Stimulated activated CD8-positive, alpha-beta memory T cell treated with anti-CD3 and anti-CD28 coated beads, Interleukin-4, amount 100 ng/mL, for 1 hour (primary cell): Measurements from ENCODE around the gene LRRTM3.

Experiments
- DNase-seq, 2 donors: peaks; one replicate each; pipeline ENCODE4 v3.0.0-alpha.2; 2020; ENCODE audit warnings: low read depth in 2 of 2, low spot score in 1 of 2

The LRRTM3 gene

GRCh38 chr10:67015225-67015624 is 89.4 kb downstream of the LRRTM3 start:
- no peak for DNase-seq

DNA sequence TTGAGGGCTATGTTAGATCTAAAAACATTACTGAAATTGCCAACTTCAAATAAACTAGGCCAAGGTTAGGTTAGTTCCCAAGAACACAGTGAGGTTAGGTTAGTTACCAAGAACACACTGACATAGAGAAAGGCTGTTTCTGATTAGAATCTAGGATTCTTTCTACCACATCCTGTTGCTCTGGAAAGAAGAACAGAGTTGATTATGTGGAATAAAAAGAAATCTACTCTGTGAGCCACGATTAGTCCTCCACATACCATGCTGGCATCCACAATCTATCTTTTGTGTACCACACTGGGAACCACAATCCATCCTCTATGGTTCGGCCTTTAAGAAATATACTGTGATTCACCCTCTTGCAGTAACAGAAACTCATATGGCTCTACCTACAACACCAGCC is 91.4 kb downstream of the LRRTM3 start:
- no peak for DNase-seq

DNA sequence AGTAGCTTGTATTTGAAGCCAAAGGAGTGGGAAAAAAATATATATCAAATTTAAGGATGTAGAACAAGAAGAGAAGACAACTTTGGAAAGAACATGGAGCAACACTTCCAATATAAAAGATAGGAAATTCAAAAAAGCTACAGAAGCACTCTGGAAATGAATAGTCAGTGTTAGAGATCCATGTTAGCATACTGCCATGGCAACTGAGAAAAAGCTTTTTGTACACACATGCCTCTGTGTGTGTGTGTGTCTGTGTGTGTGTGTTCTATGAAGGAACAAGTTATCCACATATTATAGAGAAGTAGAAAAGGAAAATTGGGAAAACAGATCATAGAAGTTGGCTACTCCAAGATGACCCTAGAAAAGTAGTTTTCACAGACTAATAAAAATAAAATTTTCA is 96.3 kb downstream of the LRRTM3 start:
- DNase-seq, result no peak

DNA sequence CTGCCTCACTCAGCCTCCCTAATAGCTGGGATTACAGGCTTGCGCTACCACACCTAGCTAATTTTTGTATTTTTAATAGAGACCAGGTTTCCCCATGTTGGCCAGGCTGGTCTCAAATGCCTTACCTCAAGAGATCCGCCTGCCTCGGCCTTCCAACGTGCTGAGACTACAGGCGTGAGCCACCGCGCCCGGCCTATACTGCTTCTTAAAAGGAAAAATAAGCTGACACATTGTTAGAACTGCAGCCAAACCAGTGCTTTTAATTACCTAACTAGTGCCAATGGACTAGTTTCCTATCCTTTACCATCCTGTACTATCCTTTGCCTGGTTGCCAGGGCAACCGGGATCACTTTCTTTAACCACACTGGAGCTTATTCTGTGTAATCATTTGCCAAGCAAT is 108.0 kb downstream of the LRRTM3 start:
- no peak for DNase-seq

- DNase-seq, result no peak
These were observed 111.0 kb downstream of the LRRTM3 start for GRCh38 chr10:67036808-67037207.

GRCh38 chr10:67043041-67043440 is 117.2 kb downstream of the LRRTM3 start:
- no peak for DNase-seq

- DNase-seq, result no peak
These were observed 119.6 kb downstream of the LRRTM3 start for GRCh38 chr10:67045404-67045803.

GRCh38 chr10:67046507-67046906 is 120.7 kb downstream of the LRRTM3 start:
- no peak for DNase-seq

GRCh38 chr10:67049988-67050387 is 124.2 kb downstream of the LRRTM3 start:
- DNase-seq, result no peak

DNA sequence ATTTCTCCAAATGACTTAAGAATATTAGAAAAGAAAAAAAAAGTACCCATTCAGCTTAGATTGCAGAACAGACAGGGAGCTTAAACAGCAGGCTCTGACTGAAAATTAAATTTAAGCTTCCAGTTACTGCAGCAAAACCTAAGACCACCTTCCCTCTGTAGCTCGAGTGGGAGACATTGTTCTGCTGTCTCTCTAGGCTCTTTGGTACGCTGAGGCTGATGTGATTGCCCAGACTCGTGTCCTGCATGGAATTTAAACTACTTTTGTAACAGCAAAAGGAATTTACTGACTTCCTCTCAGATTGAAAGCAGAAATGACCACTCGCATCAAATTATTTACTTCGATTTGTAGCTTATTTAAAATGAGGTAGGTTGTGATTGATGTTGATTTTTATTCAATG is 124.6 kb downstream of the LRRTM3 start:
- no peak for DNase-seq

GRCh38 chr10:67072654-67073053 is 146.8 kb downstream of the LRRTM3 start:
- no peak for DNase-seq

- no peak for DNase-seq
These were observed 149.7 kb downstream of the LRRTM3 start for GRCh38 chr10:67075491-67075971.

GRCh38 chr10:67076144-67076543 is 150.3 kb downstream of the LRRTM3 start:
- DNase-seq, result no peak

GRCh38 chr10:67077376-67077775 is 151.5 kb downstream of the LRRTM3 start:
- DNase-seq, result no peak

DNA sequence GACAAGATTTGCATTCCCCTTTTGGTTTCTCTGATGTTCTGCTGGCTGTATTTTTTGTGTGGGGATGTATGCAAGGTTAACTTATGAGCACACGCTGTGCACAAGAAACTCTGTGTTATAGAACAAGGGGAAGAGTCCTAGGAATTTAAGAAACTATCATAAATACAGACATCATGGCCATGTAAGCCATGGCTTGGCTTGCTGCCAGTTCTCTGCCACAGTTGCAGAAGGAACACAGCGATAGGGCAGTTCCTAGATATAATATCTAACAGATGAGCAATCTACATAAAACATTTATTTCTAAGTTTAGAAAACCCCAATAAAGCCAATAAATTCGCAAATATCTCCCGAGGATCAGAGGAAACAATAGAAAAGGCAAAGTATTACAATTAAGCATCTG is 153.3 kb downstream of the LRRTM3 start:
- DNase-seq, result no peak

GRCh38 chr10:67086327-67087134 is 160.7 kb downstream of the LRRTM3 start:
- no peak for DNase-seq

DNA sequence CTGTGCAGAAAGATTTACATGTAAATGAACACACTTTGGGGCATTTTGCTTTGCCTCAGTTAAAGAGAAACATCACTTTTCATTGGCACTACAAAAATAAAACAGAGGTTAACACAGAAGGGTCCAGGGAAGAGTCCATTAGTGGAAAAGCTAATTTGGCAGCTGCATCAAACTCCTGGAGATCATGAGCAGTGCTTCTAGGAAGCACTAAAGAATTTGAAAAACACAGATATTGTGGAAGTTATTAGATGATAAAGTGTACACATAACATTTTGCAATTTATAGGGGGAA is 161.2 kb downstream of the LRRTM3 start:
- DNase-seq, result no peak

GRCh38 chr10:67088036-67088435 is 162.2 kb downstream of the LRRTM3 start:
- DNase-seq, result no peak

- no peak for DNase-seq
These were observed 169.7 kb downstream of the LRRTM3 start for GRCh38 chr10:67095531-67095930.

- no peak for DNase-seq
These were observed 172.6 kb downstream of the LRRTM3 start for GRCh38 chr10:67098461-67098860.

- no peak for DNase-seq
These were observed 175.1 kb downstream of the LRRTM3 start for GRCh38 chr10:67100951-67101350.

DNA sequence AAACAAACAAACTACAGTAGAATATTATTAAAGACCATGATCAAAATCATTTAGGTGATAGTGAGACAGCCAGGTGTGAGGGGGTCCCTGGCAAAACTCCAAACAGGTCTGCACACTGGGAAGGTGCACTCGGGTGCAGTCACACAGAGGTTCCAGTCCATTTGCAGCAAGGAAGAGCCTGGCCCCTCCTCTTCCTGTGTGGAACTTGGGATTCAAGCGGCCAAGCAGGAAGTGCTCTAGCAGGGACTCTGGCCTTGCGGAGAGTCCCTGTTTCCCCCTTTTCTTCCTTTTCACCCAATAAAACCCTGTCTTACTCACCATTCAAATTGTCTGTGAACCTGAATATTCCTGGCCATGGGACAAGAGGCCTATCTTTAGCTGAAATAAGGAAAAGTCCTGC is 181.8 kb downstream of the LRRTM3 start:
- DNase-seq, result no peak

- no peak for DNase-seq
These were observed 184.4 kb downstream of the LRRTM3 start for GRCh38 chr10:67110286-67110685.
